NOMO-1 treated with DMSO at 0.1 percent for 48 hours (cell line): ENCODE results near the gene RASSF7.

Source experiments
- DNase-seq: peaks from one replicate; lab custom pipeline; 2025; ENCODE audit not compliant: unreplicated experiment; lab: John Stamatoyannopoulos, UW

The RASSF7 gene

GRCh38 chr11:581752-582151 is 21.0 kb downstream of the RASSF7 start:
- DNase-seq, result no peak

- no peak for DNase-seq
Observed at GRCh38 chr11:584287-584686, 23.5 kb downstream of the RASSF7 start.

DNA sequence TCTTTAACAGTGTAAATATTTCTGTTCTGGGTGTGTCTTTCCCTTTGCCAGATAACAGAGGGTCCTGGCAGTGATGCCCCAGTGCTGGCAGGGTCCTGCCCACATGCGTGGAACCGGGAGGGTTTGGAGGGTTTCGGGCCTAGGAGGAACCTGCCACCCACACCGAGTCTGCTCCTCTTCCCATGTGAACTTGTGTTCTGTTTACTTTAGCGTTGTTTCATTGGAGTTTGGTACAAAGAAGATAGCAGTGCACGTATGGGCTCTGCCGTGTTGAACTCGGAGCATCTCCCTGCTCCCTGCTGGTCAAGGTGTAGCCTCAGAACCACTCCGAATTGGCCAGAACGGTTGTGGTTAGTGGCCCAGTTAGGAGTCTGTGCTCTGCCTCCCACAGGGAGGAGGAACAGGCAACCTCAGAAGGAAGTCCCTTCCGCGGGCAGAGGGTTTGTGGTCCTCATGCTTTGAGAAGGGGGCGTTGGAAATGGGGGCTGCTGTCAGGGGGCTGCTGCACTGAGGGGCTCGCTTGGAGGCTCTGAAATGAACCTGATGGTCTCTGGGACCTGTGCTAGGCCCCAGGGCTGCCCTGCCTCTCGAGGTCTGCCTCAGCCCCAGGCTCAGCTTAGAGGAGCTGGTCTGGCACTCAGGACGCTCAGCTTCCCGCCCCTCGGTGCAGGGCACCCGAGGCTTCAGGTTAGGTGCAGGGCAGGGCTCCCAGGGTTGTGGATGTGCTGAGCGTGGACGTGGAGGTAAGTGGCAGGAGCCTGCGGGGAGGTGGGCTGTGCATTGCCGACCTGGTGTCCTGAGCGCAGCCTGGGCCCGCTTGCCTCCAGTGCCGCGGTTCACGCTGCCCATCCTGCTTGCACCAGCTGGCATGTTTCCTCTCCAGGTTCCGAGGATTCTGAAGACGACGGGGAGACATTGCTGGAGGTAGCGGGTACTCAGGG is 25.9 kb downstream of the RASSF7 start:
- DNase-seq, result no peak

DNA sequence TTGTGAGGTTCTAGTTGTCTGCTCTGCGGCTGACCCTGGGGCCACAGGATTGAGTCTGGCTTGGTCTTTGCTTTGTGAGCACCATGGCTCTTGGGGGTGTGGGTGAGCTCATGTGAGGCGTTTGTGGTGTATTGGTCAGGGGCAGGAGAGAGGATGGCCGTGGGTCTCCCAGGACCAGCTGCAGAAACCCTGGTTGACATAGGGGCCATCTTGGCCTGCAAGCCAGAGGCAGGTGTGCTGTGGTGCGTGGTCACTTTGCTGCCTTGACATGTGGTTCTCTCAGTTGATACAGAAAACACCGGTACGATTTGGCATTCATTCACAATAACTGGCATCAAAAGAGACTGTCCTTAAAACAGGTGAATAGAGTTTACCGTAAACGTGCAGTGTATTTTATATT is 26.8 kb downstream of the RASSF7 start:
- DNase-seq, result no peak

DNA sequence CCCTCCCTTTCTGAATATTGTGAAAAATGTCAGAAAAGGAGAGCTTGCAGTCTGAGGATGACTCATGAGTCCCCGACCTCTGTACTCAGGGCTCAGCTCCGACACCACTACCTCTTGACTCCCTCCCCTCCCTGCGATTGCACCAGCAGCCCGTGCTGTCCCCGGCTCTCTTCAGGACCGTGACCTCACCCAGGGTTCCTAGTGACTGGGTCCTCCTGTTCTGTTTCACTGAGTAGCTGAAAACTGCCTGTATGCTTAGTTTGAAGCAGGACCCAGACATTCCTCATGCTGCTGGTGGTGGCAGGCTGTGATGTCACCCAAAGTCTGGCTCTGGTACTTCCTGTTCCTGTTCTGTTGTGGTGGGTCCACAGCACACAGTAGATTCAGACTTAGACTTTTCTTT is 27.2 kb downstream of the RASSF7 start:
- DNase-seq, result peak; percentile 91

- no peak for DNase-seq
Observed at GRCh38 chr11:589798-590197, 29.0 kb downstream of the RASSF7 start.

- DNase-seq, result no peak
Observed at GRCh38 chr11:590997-591396, 30.2 kb downstream of the RASSF7 start.

DNA sequence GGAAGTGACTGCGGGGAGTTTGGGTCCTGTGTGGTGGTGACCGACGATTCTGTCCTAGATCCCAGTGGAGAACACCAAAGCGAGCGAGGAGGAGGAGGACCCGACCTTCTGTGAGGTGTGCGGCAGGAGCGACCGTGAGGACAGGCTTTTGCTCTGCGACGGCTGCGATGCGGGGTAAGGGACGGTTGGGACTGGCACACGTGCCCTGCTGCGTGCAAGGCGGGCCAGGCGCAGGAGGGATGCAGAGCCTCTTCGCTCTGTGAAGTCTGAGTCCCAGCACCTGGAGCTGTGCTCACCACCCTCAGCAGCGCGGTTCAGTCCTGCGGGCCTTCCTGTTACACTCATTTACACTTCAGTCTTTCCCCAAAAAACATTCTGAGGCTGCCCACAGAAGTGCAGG is 31.7 kb downstream of the RASSF7 start:
- DNase-seq, result no peak

- no peak for DNase-seq
Observed at GRCh38 chr11:592918-593317, 32.1 kb downstream of the RASSF7 start.

DNA sequence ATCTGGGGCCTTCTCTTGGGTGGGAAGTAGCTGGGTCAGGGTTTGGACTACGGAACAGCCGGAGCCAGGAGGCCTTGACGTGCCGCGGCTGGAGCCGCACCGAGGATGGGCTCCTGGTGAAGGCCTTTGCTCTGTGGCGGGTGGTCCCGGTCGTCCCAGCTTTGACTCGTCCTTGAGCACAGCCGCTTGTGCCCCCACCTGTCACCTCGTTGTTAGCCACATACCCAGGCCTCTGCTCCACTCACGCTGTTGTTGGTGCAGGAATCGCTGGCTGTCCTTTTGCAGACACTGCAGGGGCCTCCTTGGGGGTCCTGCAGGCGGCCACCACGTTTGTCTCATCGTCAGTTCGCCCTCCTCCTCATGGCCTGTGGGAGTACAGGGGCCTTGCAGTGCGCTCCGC is 32.6 kb downstream of the RASSF7 start:
- DNase-seq, result no peak

GRCh38 chr11:595400-595799 is 34.6 kb downstream of the RASSF7 start:
- no peak for DNase-seq

GRCh38 chr11:596374-596773 is 35.6 kb downstream of the RASSF7 start:
- DNase-seq, result no peak

- DNase-seq, result no peak
Observed at GRCh38 chr11:597166-597725, 36.5 kb downstream of the RASSF7 start.

DNA sequence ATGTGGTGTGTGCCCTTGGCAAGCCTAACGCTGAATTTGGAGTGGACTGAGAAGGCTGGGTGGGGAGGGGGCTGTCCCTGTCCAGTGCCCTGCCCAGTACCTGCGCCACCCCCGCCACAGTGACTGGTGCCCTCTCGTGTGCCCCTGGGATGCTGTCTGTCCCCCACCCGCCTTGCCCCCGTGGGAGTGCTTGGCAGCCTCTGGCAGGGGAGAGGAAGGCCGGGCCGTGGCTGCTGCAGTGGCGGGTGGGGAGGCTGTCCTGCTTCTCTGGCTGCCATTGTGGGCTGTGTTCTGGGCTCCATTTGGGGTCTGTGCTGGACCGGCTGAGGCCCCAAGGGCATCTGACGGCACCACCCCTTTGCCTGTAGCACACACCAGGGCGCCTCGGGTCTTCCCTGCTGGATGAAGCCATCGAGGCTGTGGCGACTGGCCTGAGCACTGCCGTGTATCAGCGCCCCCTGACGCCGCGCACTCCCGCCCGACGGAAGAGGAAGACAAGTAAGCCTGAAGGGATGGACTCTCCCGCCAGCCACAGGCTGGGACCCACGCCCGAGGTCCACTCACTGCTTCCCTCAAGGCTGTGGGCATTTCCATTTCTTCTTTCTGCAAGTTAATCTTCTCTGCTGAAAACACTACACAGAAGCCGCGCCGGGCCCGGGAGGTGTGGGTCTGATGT is 37.4 kb downstream of the RASSF7 start:
- no peak for DNase-seq

DNA sequence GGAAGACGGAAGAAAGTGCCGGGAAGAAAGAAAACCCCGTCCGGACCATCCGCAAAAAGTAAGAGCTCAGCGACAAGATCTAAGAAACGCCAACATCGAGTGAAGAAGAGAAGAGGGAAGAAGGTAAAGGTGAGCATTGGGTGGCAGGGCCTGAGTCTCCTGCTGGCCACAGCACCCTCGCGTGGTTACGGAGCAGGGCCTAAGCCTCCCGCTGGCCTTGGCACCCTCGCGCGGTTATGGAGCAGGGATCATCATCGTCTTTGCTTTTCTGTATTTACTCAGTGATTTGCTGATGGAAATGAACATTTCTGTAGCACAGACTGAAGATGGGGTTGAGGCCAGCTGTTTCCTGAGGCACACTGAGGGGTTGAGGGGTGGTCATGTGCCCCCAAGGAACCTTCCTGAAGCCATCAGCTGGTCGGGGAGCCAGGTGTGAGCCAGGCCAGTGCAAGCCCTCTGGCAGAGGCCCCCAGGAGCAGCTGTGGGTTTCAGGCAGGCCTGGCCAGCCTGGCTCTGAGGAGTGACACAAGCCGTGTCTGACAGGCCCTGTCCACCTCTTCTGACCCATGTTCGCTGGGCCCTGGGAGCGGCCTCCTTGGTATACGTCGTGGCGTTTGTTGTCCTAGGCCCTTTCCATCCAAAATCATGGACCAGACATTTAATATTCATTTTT is 40.9 kb downstream of the RASSF7 start:
- no peak for DNase-seq

- DNase-seq, result no peak
Observed at GRCh38 chr11:603154-603553, 42.4 kb downstream of the RASSF7 start.

DNA sequence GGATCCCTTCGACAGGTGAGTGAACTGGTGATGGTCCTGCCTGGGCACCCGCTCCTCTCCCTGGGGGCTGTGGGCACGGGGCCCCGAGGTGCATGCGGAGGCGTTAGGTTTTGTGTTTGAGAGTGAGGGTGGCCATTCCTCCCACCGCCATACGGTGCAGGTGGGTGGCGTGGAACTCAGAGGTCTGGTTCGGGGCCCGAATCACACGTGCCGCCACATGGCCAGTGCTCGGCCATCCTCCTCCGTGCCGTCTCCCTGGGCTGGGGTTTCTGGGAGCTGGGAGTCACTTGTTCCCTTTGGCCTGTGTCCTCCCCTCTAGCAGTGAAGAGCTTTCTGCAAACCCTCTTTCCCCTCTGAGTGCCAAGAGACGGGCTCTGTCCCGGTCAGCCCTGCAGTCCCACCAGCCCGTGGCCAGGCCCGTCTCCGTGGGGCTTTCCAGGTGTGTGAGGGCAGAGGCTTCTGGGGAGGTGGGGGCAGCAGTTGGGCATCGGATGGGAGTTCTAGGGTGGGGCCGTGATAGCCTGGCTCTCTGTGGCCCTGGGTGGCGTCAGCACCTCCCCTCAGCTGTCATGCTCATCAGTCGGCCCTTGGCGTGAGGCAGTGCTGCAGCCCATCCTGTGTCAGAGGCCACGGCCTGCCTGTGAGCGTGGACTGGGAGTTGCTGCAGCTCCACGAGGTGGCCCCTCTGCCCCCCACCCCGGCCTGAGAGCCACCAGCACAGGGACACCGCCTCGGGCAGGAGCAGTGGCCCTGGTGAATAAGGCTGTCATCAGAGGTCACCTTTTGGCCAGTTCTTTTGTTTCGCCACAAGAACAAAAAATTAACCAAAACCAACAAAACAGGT is 44.7 kb downstream of the RASSF7 start:
- DNase-seq, result no peak

DNA sequence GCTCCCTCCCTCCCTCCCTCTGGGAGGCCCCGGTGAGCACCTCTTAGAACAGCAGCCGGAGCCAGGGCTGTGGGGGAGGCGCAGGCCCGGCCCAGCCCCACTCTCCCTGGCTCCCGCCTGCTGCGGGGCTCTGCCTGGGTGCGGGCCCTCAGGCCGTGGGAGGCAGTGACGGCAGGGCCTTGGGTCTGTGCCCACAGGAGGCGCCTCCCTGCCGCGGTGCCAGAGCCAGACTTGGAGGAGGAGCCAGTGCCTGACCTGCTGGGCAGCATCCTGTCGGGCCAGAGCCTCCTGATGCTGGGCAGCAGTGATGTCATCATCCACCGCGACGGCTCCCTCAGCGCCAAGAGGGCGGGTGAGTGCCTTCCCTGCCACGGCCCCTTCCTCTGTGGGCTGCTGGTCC is 45.5 kb downstream of the RASSF7 start:
- DNase-seq, result no peak

- DNase-seq, result no peak
Observed at GRCh38 chr11:607020-607780, 46.4 kb downstream of the RASSF7 start.
